ENCODE data around the gene TNK1. TPM values are rescaled to one million over a fixed set of nuclear protein-coding genes. Genes with fewer than 3 reads are reported as not detected.

TNK1 gene
- total and polyA plus RNA-seq, 9 of the 15 experiments (the other 6 are each of a cell fraction or from before 2014, with no cell fraction given): 0.28 to 5.2 (median 2.1) TPM

- intact Hi-C loops (cut with micrococcal nuclease): no loop called here
Measured at GRCh38 chr17:7416323-7416722, 35.4 kb downstream of the TNK1 start.

More at GRCh38 chr17:7416323-7416722, 35.4 kb downstream of the TNK1 start:
- Histone ChIP-seq H3K9me3 (replicated peaks; ENCODE audit: control insufficient read depth, insufficient read depth, low read depth, low read length) (no peaks in the 10 kb centered on the region), H4K20me1 (replicated peaks; ENCODE audit: control insufficient read depth, insufficient read depth, low read length) (no peaks in the 10 kb centered on the region), H3K4me2 (ENCODE audit: insufficient read depth, low read length) (no peak overlapping the region), H3K27ac (ENCODE audit: extremely low read depth, low read depth, low read length) (no peak overlapping the region), H3K9me1 (ENCODE audit: control insufficient read depth, insufficient read depth, low read length) (no peaks in the 10 kb centered on the region), H3K36me3 (ENCODE audit: control insufficient read depth, insufficient read depth, low read length) (no peaks in the 10 kb centered on the region), H3K4me3 (no peak overlapping the region), H3K9ac (ENCODE audit: insufficient read depth in 1 of 2, low read depth in 2 of 2, low read length in 2 of 2) (no peak overlapping the region), H3K4me1 (replicated peaks in 1 of 2; ENCODE audit: control insufficient read depth in 2 of 2, insufficient read depth in 2 of 2, low read length in 2 of 2) (peaks cover 0 to 13% of the 10 kb centered on the region in 2 experiments; a peak in 2 of 5 replicates), H3K79me2 (ENCODE audit: control insufficient read depth, insufficient read depth, low read length) (no peaks in the 10 kb centered on the region), H2AFZ (ENCODE audit: low read depth, low read length) (no peak overlapping the region), H3K27me3 (ENCODE audit: control insufficient read depth in 2 of 2, insufficient read depth in 2 of 2, low read length in 2 of 2) (no peaks in the 10 kb centered on the region)
- BruUV-seq (replicated peaks): no TSS peak
- peak in 2 of 3 experiments; percentile 26 to 31; a peak in 2 of 6 replicates for TF ChIP-seq CTCF (IDR thresholded peaks at IDR 0.05 in 2 of 3, conservative IDR thresholded peaks at IDR 0.05 in 1 of 3; ENCODE audit: insufficient read depth in 2 of 3, low read depth in 1 of 3, low read length in 3 of 3)
- peak in 1 of 2 experiments; percentile 16; a peak in 1 of 4 replicates for TF ChIP-seq RAD21 (CRISPR knock-in tag; conservative IDR thresholded peaks at IDR 0.05 in 1 of 2, IDR thresholded peaks at IDR 0.05 in 1 of 2)
- TF ChIP-seq REST (IDR thresholded peaks at IDR 0.05; ENCODE audit: borderline replicate concordance): peak; percentile 27; the same call in 1 of the 2 replicates
- TF ChIP-seq REST (CRISPR knock-in tag; IDR thresholded peaks at IDR 0.05; ENCODE audit: low read depth): no peak
- TF ChIP-seq ASH1L (IDR thresholded peaks at IDR 0.05; ENCODE audit: borderline replicate concordance, low read depth, partially characterized antibody): no peak
- FAIRE-seq (no peak), DNase-seq (ENCODE audit: extremely low read depth in 1 of 4, low spot score in 3 of 4) (no peak), ATAC-seq (no peak; the same call in 2 of the 3 replicates)
- ChIA-PET POLR2A (no interaction called here), CTCF (ENCODE audit: low intra/inter-chr PET ratio) (no interaction called here)
- in situ Hi-C loops (cut with MboI): no loop called here
- WGBS (ENCODE audit: insufficient coverage, low coverage, missing lambda C conversion rate): 42% methylated on average over 2 of the region's 6 CpGs
